Vagina (tissue), 2 donors: ENCODE data around the gene TRIP4. TPM values are rescaled to one million over a fixed set of nuclear protein-coding genes. Genes with fewer than 3 reads are reported as not detected.

Experiments used
- DNase-seq, 2 donors: peaks; one replicate each; pipeline ENCODE4 v3.0.0-alpha.2; 2017; ENCODE audit errors: extremely low spot score in 2 of 2
- H3K27ac ChIP-seq: fragments of 200-600 bp; sonication (generic); one replicate; pipeline ENCODE4 v1.5.1; 2019
- H3K27me3 ChIP-seq: fragments of 200-600 bp; sonication (generic); one replicate; pipeline ENCODE4 v1.5.1; 2019
- H3K36me3 ChIP-seq, 2 donors: fragments of 200-600 bp; sonication (generic); one replicate each; pipeline ENCODE4 v1.5.1; 2017 to 2019
- H3K4me1 ChIP-seq: fragments of 200-600 bp; sonication (generic); one replicate; pipeline ENCODE4 v1.5.1; 2019
- H3K4me3 ChIP-seq, 2 donors: fragments of 200-600 bp; sonication (generic); 1 replicate in 1 of 2; 2 replicates in 1 of 2; pipeline ENCODE4 v1.5.1; 2016 to 2019
- H3K9me3 ChIP-seq: fragments of 200-600 bp; sonication (generic); one replicate; pipeline ENCODE4 v1.5.1; 2019
- CTCF ChIP-seq, 3 experiments: fragments of 450-650 bp in 2 of 3; fragments of 200-600 bp in 1 of 3; sonication (generic) in 1 of 3; IDR thresholded peaks; one replicate each; pipeline ENCODE4 v1.5.1; 2017 to 2019; ENCODE audit warnings: antibody characterized with exemption in 3 of 3, mild to moderate bottlenecking in 2 of 3, moderate library complexity in 2 of 3
- POLR2A ChIP-seq, 2 donors: fragments of 450-650 bp; IDR thresholded peaks; one replicate each; pipeline ENCODE4 v1.6.1; 2017; ENCODE audit warnings: antibody characterized with exemption in 2 of 2, mild to moderate bottlenecking in 2 of 2, moderate library complexity in 2 of 2
- POLR2AphosphoS5 ChIP-seq, 2 donors: sonication (generic); formaldehyde crosslinking; IDR thresholded peaks; one replicate each; pipeline ENCODE4 v1.9.0; 2017; ENCODE audit warnings: antibody characterized with exemption in 2 of 2, mild to moderate bottlenecking in 2 of 2, low read depth in 1 of 2; ENCODE audit not compliant: insufficient read depth in 1 of 2
- intact Hi-C: fragments of 100-400 bp; cut with DNase I; formaldehyde crosslinking; loops from one replicate; pipeline ENCODE4 v1.15.1; 2023
- total RNA-seq: library from RNA; depleted of rRNA; stranded (reverse); fragments of >200 nt; gene quantifications from one replicate; pipeline ENCODE4 v1.2.3, GENCODE V29; 2016

TRIP4 gene
- total RNA-seq, 1 donor from 2014 or later: 22.3 TPM

- no peak overlapping the region for H3K4me3 ChIP-seq
- intact Hi-C loops: no loop called here
- peaks cover 67% of the 10 kb centered on the region for H3K4me1 ChIP-seq
- TF ChIP-seq POLR2AphosphoS5 (IDR thresholded peaks at IDR 0.05; ENCODE audit: insufficient read depth in 1 of 2, low read depth in 1 of 2): no peak
- TF ChIP-seq POLR2A (IDR thresholded peaks at IDR 0.05): no peak
- no peak for TF ChIP-seq CTCF (IDR thresholded peaks at IDR 0.05)
- no peaks in the 10 kb centered on the region for H3K27me3 ChIP-seq
- H3K9me3 ChIP-seq: no peaks in the 10 kb centered on the region
- no peak for DNase-seq
- H3K27ac ChIP-seq: no peak overlapping the region
- H3K36me3 ChIP-seq: no peaks in the 10 kb centered on the region
Observed at GRCh38 chr15:64466408-64467141, 78.9 kb downstream of the TRIP4 start.

- Histone ChIP-seq H3K36me3 (no peaks in the 10 kb centered on the region), H3K27me3 (no peaks in the 10 kb centered on the region), H3K4me1 (peaks cover 17% of the 10 kb centered on the region), H3K27ac (no peak overlapping the region), H3K4me3 (no peak overlapping the region), H3K9me3 (no peaks in the 10 kb centered on the region)
- intact Hi-C loops: no loop called here
- no peak for DNase-seq
- TF ChIP-seq POLR2A (IDR thresholded peaks at IDR 0.05) (no peak), CTCF (IDR thresholded peaks at IDR 0.05) (no peak), POLR2AphosphoS5 (IDR thresholded peaks at IDR 0.05; ENCODE audit: insufficient read depth in 1 of 2, low read depth in 1 of 2) (no peak)
Observed at GRCh38 chr15:64472161-64472560, 84.5 kb downstream of the TRIP4 start.

GRCh38 chr15:64474846-64475245 lies 87.2 kb downstream of the TRIP4 start:
- TF ChIP-seq POLR2A (IDR thresholded peaks at IDR 0.05) (no peak), POLR2AphosphoS5 (IDR thresholded peaks at IDR 0.05; ENCODE audit: insufficient read depth in 1 of 2, low read depth in 1 of 2) (no peak), CTCF (IDR thresholded peaks at IDR 0.05) (no peak)
- H3K27ac ChIP-seq: no peak overlapping the region
- intact Hi-C loops: no loop called here

GRCh38 chr15:64476550-64476949 lies 88.9 kb downstream of the TRIP4 start:
- Histone ChIP-seq H3K27me3 (no peaks in the 10 kb centered on the region), H3K36me3 (no peaks in the 10 kb centered on the region), H3K27ac (no peak overlapping the region), H3K9me3 (no peaks in the 10 kb centered on the region), H3K4me1 (peaks cover 11% of the 10 kb centered on the region), H3K4me3 (no peak overlapping the region)
- TF ChIP-seq CTCF (IDR thresholded peaks at IDR 0.05): no peak
- no peak for TF ChIP-seq POLR2A (IDR thresholded peaks at IDR 0.05)
- no peak for TF ChIP-seq POLR2AphosphoS5 (IDR thresholded peaks at IDR 0.05; ENCODE audit: insufficient read depth in 1 of 2, low read depth in 1 of 2)
- intact Hi-C loops: no loop called here
- DNase-seq: no peak

More at GRCh38 chr15:64474846-64475245, 87.2 kb downstream of the TRIP4 start:
- Histone ChIP-seq H3K9me3 (no peaks in the 10 kb centered on the region), H3K36me3 (no peaks in the 10 kb centered on the region), H3K27me3 (no peaks in the 10 kb centered on the region), H3K4me1 (peaks cover 10% of the 10 kb centered on the region), H3K4me3 (no peak overlapping the region)
- no peak for DNase-seq

GRCh38 chr15:64478863-64479262 lies 91.2 kb downstream of the TRIP4 start:
- Histone ChIP-seq H3K9me3 (no peaks in the 10 kb centered on the region), H3K4me1 (peaks cover 11% of the 10 kb centered on the region), H3K4me3 (no peak overlapping the region), H3K27ac (no peak overlapping the region), H3K27me3 (no peaks in the 10 kb centered on the region), H3K36me3 (peaks cover 0 to 4% of the 10 kb centered on the region in 2 donors)
- intact Hi-C loops: no loop called here
- DNase-seq: no peak
- no peak for TF ChIP-seq CTCF (IDR thresholded peaks at IDR 0.05)
- no peak for TF ChIP-seq POLR2A (IDR thresholded peaks at IDR 0.05)
- TF ChIP-seq POLR2AphosphoS5 (IDR thresholded peaks at IDR 0.05; ENCODE audit: insufficient read depth in 1 of 2, low read depth in 1 of 2): no peak
